Keratinocyte (primary cell): ENCODE measurements around the gene CC2D1A. TPM values are rescaled to one million over a fixed set of nuclear protein-coding genes. Genes with fewer than 3 reads are reported as not detected.
"Not testable (repeated sequence)": the region's sequence is repeated elsewhere in the genome, so short reads cannot be mapped to it uniquely, and the experiment has no call there.

ENCODE experiments used
- DNase-seq: peaks from one replicate; pipeline ENCODE4 v3.0.0-alpha.2; 2011; ENCODE audit warnings: low read depth, missing footprints, low spot score
- FAIRE-seq: peaks from 2 replicates; lab custom pipeline; 2011; peaks lifted over from hg19 to GRCh38; lab: Jason Lieb, UNC
- H2AFZ ChIP-seq: 2 replicates; pipeline ENCODE4 v1.6.0; 2012; ENCODE audit warnings: low read length, control low read depth, inconsistent platforms; ENCODE audit not compliant: control insufficient read depth
- H3K27ac ChIP-seq: 2 replicates; pipeline ENCODE4 v1.5.1; 2011; ENCODE audit warnings: low read length; ENCODE audit not compliant: control insufficient read depth, insufficient read depth
- H3K27me3 ChIP-seq: 3 replicates; pipeline ENCODE4 v1.6.0; 2011; ENCODE audit warnings: low read length; ENCODE audit not compliant: control insufficient read depth, insufficient read depth; ENCODE audit errors: extremely low read depth
- H3K36me3 ChIP-seq, 2 experiments: 2 replicates in 1 of 2; 3 replicates in 1 of 2; pipeline ENCODE4 v1.5.1; 2011; ENCODE audit warnings: low read length in 2 of 2, mild to moderate bottlenecking in 1 of 2; ENCODE audit not compliant: control insufficient read depth in 2 of 2, insufficient read depth in 2 of 2; ENCODE audit errors: extremely low read depth in 1 of 2
- H3K4me1 ChIP-seq: 3 replicates; pipeline ENCODE4 v1.5.1; 2011; ENCODE audit warnings: low read length; ENCODE audit not compliant: control insufficient read depth, insufficient read depth; ENCODE audit errors: extremely low read depth
- H3K4me2 ChIP-seq: 3 replicates; pipeline ENCODE4 v1.6.0; 2011; ENCODE audit warnings: low read depth, low read length; ENCODE audit not compliant: control insufficient read depth, insufficient read depth; ENCODE audit errors: extremely low read depth
- H3K4me3 ChIP-seq, 3 experiments: fragments of 200-600 bp in 1 of 3; sonication (generic) in 1 of 3; 2 replicates in 2 of 3; 3 replicates in 1 of 3; pipeline ENCODE4 v1.5.1; 2011 to 2016; ENCODE audit warnings: low read length in 3 of 3, mild to moderate bottlenecking in 3 of 3, control low read depth in 2 of 3, inconsistent platforms in 1 of 3, low read depth in 1 of 3, mixed read lengths in 1 of 3, mixed run types in 1 of 3, moderate library complexity in 1 of 3; ENCODE audit not compliant: control insufficient read depth in 2 of 3, insufficient read depth in 2 of 3; ENCODE audit errors: extremely low read depth in 1 of 3
- H3K79me2 ChIP-seq: 2 replicates; pipeline ENCODE4 v1.6.0; 2012; ENCODE audit warnings: low read length; ENCODE audit not compliant: control insufficient read depth, insufficient read depth
- H3K9ac ChIP-seq: 3 replicates; pipeline ENCODE4 v1.6.0; 2011; ENCODE audit warnings: low read length; ENCODE audit not compliant: control insufficient read depth, insufficient read depth; ENCODE audit errors: extremely low read depth
- H3K9me1 ChIP-seq: 3 replicates; pipeline ENCODE4 v1.6.0; 2011; ENCODE audit warnings: low read length; ENCODE audit not compliant: control insufficient read depth, insufficient read depth; ENCODE audit errors: extremely low read depth
- H3K9me3 ChIP-seq: 2 replicates; pipeline ENCODE4 v1.5.1; 2012; ENCODE audit warnings: low read depth, low read length; ENCODE audit not compliant: control insufficient read depth
- H4K20me1 ChIP-seq: 3 replicates; pipeline ENCODE4 v1.6.0; 2011; ENCODE audit warnings: low read length; ENCODE audit not compliant: control insufficient read depth, insufficient read depth; ENCODE audit errors: extremely low read depth
- CTCF ChIP-seq, 3 experiments: IDR thresholded peaks in 1 of 3; conservative IDR thresholded peaks in 1 of 3; optimal IDR thresholded peaks in 1 of 3; 2 replicates in 2 of 3; 3 replicates in 1 of 3; pipeline versions ENCODE3 to v1.5.1; 2011; ENCODE audit warnings: low read length in 3 of 3, mild to moderate bottlenecking in 3 of 3, moderate library complexity in 2 of 3, control low read depth in 1 of 3, inconsistent platforms in 1 of 3; ENCODE audit not compliant: insufficient read depth in 2 of 3; ENCODE audit errors: extremely low read depth in 1 of 3
- EZH2 ChIP-seq: IDR thresholded peaks from one replicate; pipeline ENCODE4 v1.6.1; 2012; ENCODE audit warnings: inconsistent platforms, mild to moderate bottlenecking, low read length, moderate library complexity
- dilution Hi-C: fragments of 300-500 bp; cut with MboI; formaldehyde crosslinking; loops from one replicate; pipeline ENCODE4 v1.7.0; 2020; ENCODE audit warnings: low sequenced_read_pairs; ENCODE audit not compliant: extremely low pct_ligation_motif_present
- polyA plus RNA-seq, 5 experiments: library from polyadenylated mRNA; depleted of rRNA in 3 of 5; stranded (reverse) in 3 of 5; stranded (forward) in 1 of 5; unstranded in 1 of 5; fragments of >200 nt; gene quantifications; 1 replicate in 1 of 5; 2 replicates in 3 of 5; 3 replicates in 1 of 5; pipeline versions ENCODE4 v1.2.1 to v1.2.3, GENCODE V29; 2011 to 2012; ENCODE audit warnings: missing spikeins in 2 of 5, low read depth in 1 of 5, low replicate concordance in 1 of 5

CC2D1A gene
- polyA plus RNA-seq, 1 donor (not counting 4 experiments of a cell fraction or from before 2014, with no cell fraction given) = 11.2 TPM

GRCh38 chr19:13965926-13966683, 60.1 kb downstream of the CC2D1A start:
- FAIRE-seq (no peak), DNase-seq (no peak)
- Histone ChIP-seq H3K79me2 (no peaks in the 10 kb centered on the region), H3K36me3 (peaks cover 7 to 14% of the 10 kb centered on the region in 2 experiments), H3K4me1 (no peaks in the 10 kb centered on the region), H3K9me3 (no peaks in the 10 kb centered on the region), H2AFZ (no peak overlapping the region), H3K9me1 (no peaks in the 10 kb centered on the region), H3K27me3 (no peaks in the 10 kb centered on the region), H4K20me1 (no peaks in the 10 kb centered on the region), H3K4me2 (no peak overlapping the region), H3K9ac (no peak overlapping the region), H3K27ac (no peak overlapping the region), H3K4me3 (no peak overlapping the region)
- dilution Hi-C loops = no loop called here
- TF ChIP-seq CTCF (optimal IDR thresholded peaks at IDR 0.05 in 1 of 3, IDR thresholded peaks at IDR 0.05 in 1 of 3, conservative IDR thresholded peaks at IDR 0.05 in 1 of 3; ENCODE audit: extremely low read depth in 1 of 3, insufficient read depth in 2 of 3, low read length in 3 of 3) (no peak), EZH2 (no peak)

- TF ChIP-seq EZH2 = no peak
- no peak for TF ChIP-seq CTCF (optimal IDR thresholded peaks at IDR 0.05 in 1 of 3, IDR thresholded peaks at IDR 0.05 in 1 of 3, conservative IDR thresholded peaks at IDR 0.05 in 1 of 3; ENCODE audit: extremely low read depth in 1 of 3, insufficient read depth in 2 of 3, low read length in 3 of 3)
- Histone ChIP-seq H2AFZ (no peak overlapping the region), H3K36me3 (peaks cover 7 to 10% of the 10 kb centered on the region in 2 experiments), H4K20me1 (no peaks in the 10 kb centered on the region), H3K9me1 (no peaks in the 10 kb centered on the region), H3K27me3 (no peaks in the 10 kb centered on the region), H3K79me2 (no peaks in the 10 kb centered on the region), H3K9ac (no peak overlapping the region), H3K4me1 (no peaks in the 10 kb centered on the region), H3K27ac (no peak overlapping the region), H3K4me3 (no peak overlapping the region), H3K4me2 (no peak overlapping the region), H3K9me3 (no peaks in the 10 kb centered on the region)
- FAIRE-seq (no peak), DNase-seq (no peak)
- dilution Hi-C loops = no loop called here
Observed at GRCh38 chr19:13966684-13967128, 60.7 kb downstream of the CC2D1A start.

GRCh38 chr19:13967206-13967605, 61.2 kb downstream of the CC2D1A start:
- H3K4me2 ChIP-seq, H3K27me3 ChIP-seq, H3K9ac ChIP-seq, H3K9me1 ChIP-seq, H3K79me2 ChIP-seq, H3K4me3 ChIP-seq, FAIRE-seq, DNase-seq, H2AFZ ChIP-seq, H3K27ac ChIP-seq, H3K36me3 ChIP-seq, H3K9me3 ChIP-seq, dilution Hi-C loops, H3K4me1 ChIP-seq, H4K20me1 ChIP-seq: not testable (repeated sequence)
